Tibial artery (tissue), 4 donors: ENCODE results near the gene BRWD1.
A peak's percentile ranks its signal among the peaks of the same experiment; 100 is the strongest.

Experiments
- DNase-seq, 2 donors: peaks; one replicate each; pipeline ENCODE4 v3.0.0-alpha.2; 2019
- H3K27ac ChIP-seq, 2 donors: fragments of 200-600 bp; sonication (generic) in 1 of 2; 1 replicate in 1 of 2; 2 replicates in 1 of 2; pipeline ENCODE4 v1.5.1; 2018 to 2019; ENCODE audit warnings: mild to moderate bottlenecking in 1 of 2
- H3K27me3 ChIP-seq, 2 donors: fragments of 200-600 bp; sonication (generic) in 1 of 2; one replicate each; pipeline versions ENCODE4 v1.5.1 to v1.6.0; 2016 to 2019
- H3K36me3 ChIP-seq, 3 donors: fragments of 200-600 bp; sonication (generic) in 2 of 3; one replicate each; pipeline ENCODE4 v1.5.1; 2016 to 2019; ENCODE audit warnings: mild to moderate bottlenecking in 2 of 3
- H3K4me1 ChIP-seq, 4 donors: fragments of 200-600 bp; sonication (generic) in 2 of 4; 1 replicate in 3 of 4; 2 replicates in 1 of 4; pipeline ENCODE4 v1.5.1; 2016 to 2019
- H3K4me3 ChIP-seq, 2 donors: fragments of 200-600 bp; sonication (generic) in 1 of 2; 1 replicate in 1 of 2; 2 replicates in 1 of 2; pipeline ENCODE4 v1.5.1; 2018 to 2019; ENCODE audit warnings: mild to moderate bottlenecking in 2 of 2
- H3K9me3 ChIP-seq, 3 donors: fragments of 200-600 bp; sonication (generic) in 1 of 3; one replicate each; pipeline ENCODE4 v1.5.1; 2016 to 2019
- CTCF ChIP-seq, 2 experiments: fragments of 200-600 bp in 1 of 2; fragments of 450-650 bp in 1 of 2; IDR thresholded peaks; one replicate each; pipeline ENCODE4 v1.5.1; 2017 to 2019; ENCODE audit warnings: antibody characterized with exemption in 2 of 2, mild to moderate bottlenecking in 1 of 2, moderate library complexity in 1 of 2
- intact Hi-C: fragments of 100-400 bp; cut with DNase I; formaldehyde crosslinking; loops from one replicate; pipeline ENCODE4 v1.15.0; 2023; ENCODE audit warnings: low total_unique reads

Gene BRWD1

GRCh38 chr21:39349211-39350093 is 36.0 kb upstream of the BRWD1 start:
- intact Hi-C loops, result loop anchor here (2.0 kb wide), 2 partner anchors 37 kb away; partner anchors contain the start of gene BRWD1
- no peak for TF ChIP-seq CTCF (IDR thresholded peaks at IDR 0.05)
- peaks cover 0 to 24% (median 10%) of the 10 kb centered on the region in 4 donors for H3K4me1 ChIP-seq
- H3K27ac ChIP-seq, result peak overlapping the region; percentile 82 to 85
- no peaks in the 10 kb centered on the region for H3K9me3 ChIP-seq
- DNase-seq, result peak; percentile 91 to 95
- peaks cover 0 to 1% (median 0%) of the 10 kb centered on the region in 3 donors for H3K36me3 ChIP-seq
- H3K27me3 ChIP-seq, result no peaks in the 10 kb centered on the region
- peak overlapping the region; percentile 68 to 76 for H3K4me3 ChIP-seq

DNA sequence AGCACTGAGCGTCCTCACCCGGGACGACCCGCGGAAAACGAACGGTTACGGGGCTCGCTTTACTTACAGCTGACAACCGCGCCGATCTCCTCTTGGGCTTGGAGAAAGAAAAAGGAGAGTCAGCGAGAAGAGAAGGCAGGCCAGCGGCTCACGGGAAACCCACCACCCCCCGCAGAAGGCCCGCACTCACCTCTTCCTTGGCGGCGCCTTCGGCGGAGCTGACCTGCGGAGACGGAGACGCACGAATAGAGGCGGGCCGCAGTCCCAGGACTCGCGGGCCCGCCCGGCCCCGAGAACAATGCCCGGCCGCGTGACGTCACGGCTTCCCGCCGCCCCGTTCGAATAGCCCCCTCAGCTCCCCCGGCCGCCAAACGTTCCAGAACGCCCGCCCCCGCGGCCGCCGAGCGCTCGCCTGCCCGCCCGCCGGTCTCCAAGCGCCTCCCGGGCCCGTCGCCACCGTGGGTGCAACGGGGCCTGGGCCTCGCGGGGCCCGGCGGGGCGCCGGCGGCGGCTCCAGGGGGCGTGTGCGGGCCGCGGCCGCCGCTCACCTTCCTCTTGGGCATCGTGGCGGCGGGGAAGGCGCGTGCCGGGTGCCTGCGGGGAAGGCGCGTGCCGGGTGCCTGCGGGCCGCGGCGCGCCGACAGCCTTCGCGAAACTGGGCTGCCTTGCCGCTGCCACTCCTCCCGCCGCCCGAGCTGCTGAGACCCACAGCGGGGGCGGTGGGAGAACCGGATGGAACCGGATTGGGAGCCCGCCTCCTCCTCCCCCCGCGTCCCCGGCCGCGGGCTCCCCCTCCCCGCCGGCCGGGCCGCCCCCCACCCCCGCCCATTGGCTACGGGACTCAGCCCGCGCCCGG is 35.2 kb upstream of the BRWD1 start, which contains the start of gene HMGN1:
HMGN1 (minus strand) TSS at position 734 of the 856 bp plus-strand sequence; CDS start at position 563, 171 bp downstream.
- intact Hi-C loops, result loop anchor here (2.0 kb wide), 1 partner anchor 36 kb away; the partner anchor contains the start of gene BRWD1
- H3K4me1 ChIP-seq, result peaks cover 0 to 24% (median 10%) of the 10 kb centered on the region in 4 donors
- peak within 1 kb of the TSS; percentile 68 to 76 for H3K4me3 ChIP-seq
- peaks cover 4 to 9% (median 6%) of the 10 kb centered on the region in 3 donors for H3K36me3 ChIP-seq
- H3K9me3 ChIP-seq, result no peaks in the 10 kb centered on the region
- no peaks in the 10 kb centered on the region for H3K27me3 ChIP-seq
- DNase-seq, result peak; percentile 72 to 86
- no peak for TF ChIP-seq CTCF (IDR thresholded peaks at IDR 0.05)
- peak within 1 kb of the TSS; percentile 82 to 85 for H3K27ac ChIP-seq

GRCh38 chr21:39348040-39348354 is 34.6 kb upstream of the BRWD1 start:
- intact Hi-C loops, result loop anchor here (2.0 kb wide), 1 partner anchor 35 kb away; the partner anchor contains the start of gene BRWD1
- Histone ChIP-seq H3K4me3 (peak overlapping the region; percentile 68 to 76), H3K4me1 (peaks cover 0 to 24% (median 10%) of the 10 kb centered on the region in 4 donors), H3K27ac (peak overlapping the region; percentile 82 to 85), H3K27me3 (no peaks in the 10 kb centered on the region), H3K36me3 (peaks cover 9 to 12% (median 10%) of the 10 kb centered on the region in 3 donors), H3K9me3 (no peaks in the 10 kb centered on the region)
- DNase-seq, result no peak
- TF ChIP-seq CTCF (IDR thresholded peaks at IDR 0.05), result no peak

DNA sequence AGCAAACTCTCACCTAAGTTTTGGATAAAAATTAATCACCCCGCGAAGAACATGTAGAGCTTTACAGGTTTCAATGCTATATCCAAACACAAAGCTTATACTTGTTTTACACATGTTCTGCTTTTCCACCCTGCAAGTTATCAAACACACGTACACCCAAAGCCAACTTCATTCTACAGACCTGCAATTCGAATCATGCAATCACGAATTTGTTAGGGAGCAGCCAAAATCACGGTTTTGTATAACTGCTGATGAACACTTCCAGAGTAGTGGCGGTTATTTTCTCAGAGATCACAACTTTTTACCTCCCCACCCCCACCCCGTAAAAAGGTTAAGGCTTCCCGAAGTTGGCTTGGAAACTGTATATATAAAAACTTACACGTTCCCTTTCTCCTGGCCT is 34.1 kb upstream of the BRWD1 start:
- no peaks in the 10 kb centered on the region for H3K27me3 ChIP-seq
- peaks cover 9 to 13% (median 12%) of the 10 kb centered on the region in 3 donors for H3K36me3 ChIP-seq
- intact Hi-C loops, result no loop called here
- no peak for TF ChIP-seq CTCF (IDR thresholded peaks at IDR 0.05)
- peaks cover 0 to 24% (median 10%) of the 10 kb centered on the region in 4 donors for H3K4me1 ChIP-seq
- peak overlapping the region in 1 of 2 donors; percentile 85 for H3K27ac ChIP-seq
- DNase-seq, result no peak
- H3K4me3 ChIP-seq, result peak overlapping the region; percentile 68 to 76
- no peaks in the 10 kb centered on the region for H3K9me3 ChIP-seq

GRCh38 chr21:39346671-39347331 is 33.4 kb upstream of the BRWD1 start:
- H3K4me1 ChIP-seq, result peaks cover 0 to 24% (median 10%) of the 10 kb centered on the region in 4 donors
- H3K27me3 ChIP-seq, result no peaks in the 10 kb centered on the region
- TF ChIP-seq CTCF (IDR thresholded peaks at IDR 0.05), result no peak
- H3K4me3 ChIP-seq, result no peak overlapping the region
- H3K9me3 ChIP-seq, result no peaks in the 10 kb centered on the region
- H3K36me3 ChIP-seq, result peaks cover 12 to 19% (median 16%) of the 10 kb centered on the region in 3 donors
- no peak for DNase-seq
- intact Hi-C loops, result no loop called here
- no peak overlapping the region for H3K27ac ChIP-seq
